Heart right ventricle (tissue), 16 donors: ENCODE data around the gene EIF2B5. TPM values are rescaled to one million over a fixed set of nuclear protein-coding genes. Genes with fewer than 3 reads are reported as not detected.
A peak's percentile ranks its signal among the peaks of the same experiment; 100 is the strongest.
"Not testable (repeated sequence)": the region's sequence is repeated elsewhere in the genome, so short reads cannot be mapped to it uniquely, and the experiment has no call there.

Experiments used
- ATAC-seq, 8 donors: fragments of 200-7000 bp; cut with Tn5 transposase; one replicate each; pipeline ENCODE4 v1.9.1; 2020; ENCODE audit warnings: mild to moderate bottlenecking in 8 of 8, moderate library complexity in 8 of 8, moderate number of reproducible peaks in 1 of 8
- DNase-seq, 2 donors: peaks; one replicate each; pipeline ENCODE4 v3.0.0-alpha.2; 2020
- H3K27ac ChIP-seq, 10 donors: fragments of 200-600 bp; sonication (generic) in 2 of 10; one replicate each; pipeline versions ENCODE4 v1.5.0 to v1.8.0; 2020 to 2022; ENCODE audit warnings: mild to moderate bottlenecking in 3 of 10
- H3K27me3 ChIP-seq, 7 donors: fragments of 200-600 bp; one replicate each; pipeline ENCODE4 v1.8.0; 2021 to 2022; ENCODE audit warnings: mild to moderate bottlenecking in 2 of 7
- H3K36me3 ChIP-seq, 9 donors: fragments of 200-600 bp; sonication (generic) in 1 of 9; one replicate each; pipeline versions ENCODE4 v1.5.0 to v1.8.0; 2020 to 2022; ENCODE audit warnings: mild to moderate bottlenecking in 2 of 9
- H3K4me1 ChIP-seq, 9 donors: fragments of 200-600 bp; sonication (generic) in 1 of 9; one replicate each; pipeline versions ENCODE4 v1.5.0 to v1.8.0; 2020 to 2022; ENCODE audit warnings: mild to moderate bottlenecking in 4 of 9
- H3K4me3 ChIP-seq, 10 donors: fragments of 200-600 bp; sonication (generic) in 2 of 10; one replicate each; pipeline versions ENCODE4 v1.5.0 to v1.8.0; 2020 to 2022; ENCODE audit warnings: mild to moderate bottlenecking in 7 of 10, moderate library complexity in 2 of 10
- H3K9me3 ChIP-seq, 11 donors: fragments of 200-600 bp in 10 of 11; sonication (generic) in 2 of 11; one replicate each; pipeline versions ENCODE4 v1.5.0 to v1.8.0; 2013 to 2022; ENCODE audit warnings: mild to moderate bottlenecking in 2 of 11, control low read depth in 1 of 11, moderate library complexity in 1 of 11
- CTCF ChIP-seq, 9 donors: fragments of 200-600 bp; sonication (generic) in 2 of 9; IDR thresholded peaks; one replicate each; pipeline versions ENCODE4 v1.5.0 to v1.8.0; 2021 to 2022; ENCODE audit warnings: antibody characterized with exemption in 9 of 9, mild to moderate bottlenecking in 5 of 9, moderate library complexity in 1 of 9
- WGBS, 2 donors: extraction: QIAGEN DNeasy Blood & Tissue Kit; methylation state at CpG; one replicate each; pipeline ENCODE4 v1.1.7; 2013; ENCODE audit warnings: inconsistent platforms in 1 of 2; 5-methylcytosine and 5-hydroxymethylcytosine counted together
- intact Hi-C, 10 donors: fragments of 100-400 bp; cut with DNase I; formaldehyde crosslinking; loops; one replicate each; pipeline versions ENCODE4 v1.11.1 to v1.14.2; 2022
- polyA plus RNA-seq, 2 donors: library from polyadenylated mRNA; stranded (reverse); fragments of 200-250 nt; gene quantifications; one replicate each; pipeline ENCODE4 v1.2.3, GENCODE V29; 2013
- total RNA-seq, 10 donors: library from RNA; stranded (reverse); fragmentation: NEBNext Ultra II Directional in 3 of 10; extraction: Animal tissue kit (Norgen Biotek cat#: 25700) in 3 of 10; gene quantifications; one replicate each; pipeline versions ENCODE4 v1.2.1 to v1.2.4, GENCODE V29; 2021 to 2023
- donor health status: Arrhythmogenic right ventricular cardiomyopathy.
- donor health status: ischemic (EF 13 %, LVEDD 7.1; RV severe dilation, severe dysfunction).
- donor health status: healthy with polysubstance abuse.
- donor health status: DM: no; HTN: yes; CAD: no.
- donor health status: DM: no; HTN: no; CAD: no.
- donor health status: ischemic (EF 25% LVEDD 6.9; RV normal size, moderate dysfunction).
- donor health status: ischemic (EF 25% LVEDD 5.7; RV mildly dilated, moderate dysfunction).
- donor health status: healthy.
- donor health status: DM: yes; HTN: yes; CAD: no.
- donor health status: Ischemic cardiomyopathy.
- donor health status: ischemic (EF 35%, LVEDD 5.7; RV mildly dilated, moderate dysfunction).
- donor health status: nonischemic (EF 11% LVEDD 7.7; RV severe dilation, severe dysfunction).
- donor health status: DM: yes; HTN: yes; CAD: no.
- donor health status: PGD.
- donor health status: ischemic (EF 29% LVEDD 5.4; RV normal size, mild dysfunction).
- donor health status: nonischemic (EF 23%, LVEDD 6.1; RV moderate dilation, normal function).

EIF2B5 gene
- total and polyA plus RNA-seq, 12 donors = 26.8 to 44.6 (median 31.6) TPM

- Histone ChIP-seq H3K4me1 (peaks cover 35 to 74% (median 60%) of the 10 kb centered on the region in 9 donors), H3K27me3 (no peaks in the 10 kb centered on the region), H3K9me3 (no peaks in the 10 kb centered on the region), H3K36me3 (peaks cover 0 to 6% (median 0%) of the 10 kb centered on the region in 9 donors), H3K27ac (peak overlapping the region; percentile 91 to 99 (median 96)), H3K4me3 (peak overlapping the region; percentile 87 to 99 (median 97))
- ATAC-seq = peak in 1 of 8 donors; percentile 3
- TF ChIP-seq CTCF (IDR thresholded peaks at IDR 0.05) = no peak
- intact Hi-C loops = loop anchor here in 4 of 10 donors (2.0 to 10.0 kb wide), 4 partner anchors 18 to 158 kb away; partner anchors contain the start of genes ALG3 (in 2 of the 4), AP2M1 (in 2 of the 4), EEF1AKMT4 (in 2 of the 4) and EIF2B5 (in 1 of the 4)
- DNase-seq = no peak
Measured at GRCh38 chr3:184157206-184157605, 22.0 kb downstream of the EIF2B5 start.

DNA sequence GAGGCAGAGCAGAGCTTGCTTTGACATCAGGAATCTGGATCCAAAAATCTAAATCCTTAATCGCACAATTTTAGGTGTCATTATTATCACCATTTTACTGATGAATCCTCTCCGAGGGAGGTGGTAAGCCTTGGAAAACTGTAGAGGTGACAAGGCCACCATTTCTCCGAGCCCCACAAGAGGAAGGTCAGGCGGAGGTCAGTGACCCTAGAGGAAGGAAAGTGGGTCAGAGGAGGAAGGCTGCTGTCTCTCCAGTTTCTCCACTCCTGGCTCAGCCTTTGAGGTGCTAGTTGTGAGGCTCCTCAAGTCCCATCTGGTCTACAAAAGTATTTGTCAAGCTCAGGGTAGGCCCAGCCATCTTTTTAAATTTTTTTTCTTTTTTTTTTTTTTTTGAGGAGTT is 23.2 kb downstream of the EIF2B5 start:
- intact Hi-C loops = loop anchor here in 2 of 10 donors (5.0 to 10.0 kb wide), 2 partner anchors 89 to 156 kb away; partner anchors contain the start of genes ALG3 (in 2 of the 2), EEF1AKMT4 (in 2 of the 2) and EIF4G1 (in 1 of the 2)
- Histone ChIP-seq H3K27ac (peak overlapping the region; percentile 17 to 99 (median 94)), H3K4me3 (peak overlapping the region in 2 of 10 donors; percentile 7 to 9), H3K4me1 (peaks cover 35 to 85% (median 65%) of the 10 kb centered on the region in 9 donors), H3K27me3 (no peaks in the 10 kb centered on the region), H3K36me3 (peaks cover 0 to 18% (median 3%) of the 10 kb centered on the region in 9 donors), H3K9me3 (no peaks in the 10 kb centered on the region)
- TF ChIP-seq CTCF (IDR thresholded peaks at IDR 0.05) = no peak
- no peak for DNase-seq
- ATAC-seq = no peak
- 56 to 58% methylated on average over 4 of the region's 4 CpGs for WGBS, 2 donors

DNA sequence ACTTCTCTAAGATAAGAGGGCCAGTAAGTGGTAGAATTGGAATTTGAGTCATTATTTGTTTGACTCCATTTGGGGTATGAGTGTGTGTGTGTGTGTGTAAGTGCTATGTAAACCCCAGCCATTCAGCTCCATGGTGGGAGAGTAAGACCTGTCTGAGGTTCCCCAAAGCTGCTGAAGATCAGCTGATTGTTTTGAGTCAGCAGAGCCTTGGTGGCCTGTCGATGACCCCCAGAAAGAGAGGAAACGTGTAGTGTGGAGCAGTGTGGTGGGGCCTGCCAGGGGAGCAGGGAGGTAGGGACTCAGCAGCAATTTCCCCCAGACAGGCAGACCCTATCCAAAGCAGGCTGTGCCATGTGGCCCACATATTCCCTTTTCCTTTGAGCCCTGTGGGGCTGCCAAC is 25.3 kb downstream of the EIF2B5 start:
- Histone ChIP-seq H3K27me3 (no peaks in the 10 kb centered on the region), H3K9me3 (no peaks in the 10 kb centered on the region), H3K4me3 (peak overlapping the region in 2 of 10 donors; percentile 14 to 25), H3K4me1 (peaks cover 32 to 77% (median 60%) of the 10 kb centered on the region in 9 donors), H3K27ac (peak overlapping the region; percentile 40 to 88 (median 78)), H3K36me3 (peaks cover 0 to 38% (median 21%) of the 10 kb centered on the region in 9 donors)
- intact Hi-C loops = no loop called here
- WGBS, 2 donors = 10 to 17% methylated on average over 2 of the region's 2 CpGs
- DNase-seq (no peak), ATAC-seq (peak in 1 of 8 donors; percentile 2)
- no peak for TF ChIP-seq CTCF (IDR thresholded peaks at IDR 0.05)

DNA sequence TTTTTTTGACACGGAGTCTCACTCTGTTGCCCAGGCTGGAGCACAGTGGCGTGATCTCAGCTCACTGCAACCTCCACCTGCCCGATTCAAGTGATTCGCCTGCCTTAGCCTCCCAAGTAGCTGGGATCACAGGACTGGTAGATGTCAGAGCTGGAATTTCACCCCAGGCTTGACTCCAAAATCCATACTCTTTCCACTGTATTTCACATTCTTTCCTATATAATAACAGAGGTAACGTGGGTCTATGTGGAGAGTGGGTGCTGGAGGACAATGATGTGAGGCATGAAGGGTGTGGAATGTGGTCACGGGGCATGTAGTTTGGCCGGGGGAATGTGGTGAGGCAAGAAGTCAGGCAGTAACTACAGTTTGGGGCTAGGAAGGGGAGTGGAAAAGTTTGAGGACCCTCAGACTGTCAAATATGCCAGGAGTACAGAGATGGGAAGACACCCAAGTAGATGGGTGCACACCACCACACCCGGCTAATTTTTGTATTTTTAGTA is 27.5 kb downstream of the EIF2B5 start:
- WGBS, 2 donors = 63 to 69% methylated on average over 8 of the region's 8 CpGs
- Histone ChIP-seq H3K36me3 (peaks cover 0 to 60% (median 42%) of the 10 kb centered on the region in 9 donors), H3K4me1 (peaks cover 26 to 67% (median 49%) of the 10 kb centered on the region in 9 donors), H3K27ac (peak overlapping the region in 7 of 10 donors; percentile 71 to 88 (median 80))
- H3K9me3 ChIP-seq, DNase-seq, intact Hi-C loops, H3K27me3 ChIP-seq, H3K4me3 ChIP-seq: not testable (repeated sequence)
- ATAC-seq = peak in 3 of 8 donors; percentile 38 to 44 (median 43)
